Kidney tubule cell (primary cell): Measurements from ENCODE around the gene STXBP3.
"Not testable (repeated sequence)": the region's sequence is repeated elsewhere in the genome, so short reads cannot be mapped to it uniquely, and the experiment has no call there.

ENCODE experiments used
- DNase-seq: peaks from one replicate; pipeline ENCODE4 v3.0.0-alpha.2; 2018; ENCODE audit warnings: low spot score

The STXBP3 gene, protein sequence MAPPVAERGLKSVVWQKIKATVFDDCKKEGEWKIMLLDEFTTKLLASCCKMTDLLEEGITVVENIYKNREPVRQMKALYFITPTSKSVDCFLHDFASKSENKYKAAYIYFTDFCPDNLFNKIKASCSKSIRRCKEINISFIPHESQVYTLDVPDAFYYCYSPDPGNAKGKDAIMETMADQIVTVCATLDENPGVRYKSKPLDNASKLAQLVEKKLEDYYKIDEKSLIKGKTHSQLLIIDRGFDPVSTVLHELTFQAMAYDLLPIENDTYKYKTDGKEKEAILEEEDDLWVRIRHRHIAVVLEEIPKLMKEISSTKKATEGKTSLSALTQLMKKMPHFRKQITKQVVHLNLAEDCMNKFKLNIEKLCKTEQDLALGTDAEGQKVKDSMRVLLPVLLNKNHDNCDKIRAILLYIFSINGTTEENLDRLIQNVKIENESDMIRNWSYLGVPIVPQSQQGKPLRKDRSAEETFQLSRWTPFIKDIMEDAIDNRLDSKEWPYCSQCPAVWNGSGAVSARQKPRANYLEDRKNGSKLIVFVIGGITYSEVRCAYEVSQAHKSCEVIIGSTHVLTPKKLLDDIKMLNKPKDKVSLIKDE

DNA sequence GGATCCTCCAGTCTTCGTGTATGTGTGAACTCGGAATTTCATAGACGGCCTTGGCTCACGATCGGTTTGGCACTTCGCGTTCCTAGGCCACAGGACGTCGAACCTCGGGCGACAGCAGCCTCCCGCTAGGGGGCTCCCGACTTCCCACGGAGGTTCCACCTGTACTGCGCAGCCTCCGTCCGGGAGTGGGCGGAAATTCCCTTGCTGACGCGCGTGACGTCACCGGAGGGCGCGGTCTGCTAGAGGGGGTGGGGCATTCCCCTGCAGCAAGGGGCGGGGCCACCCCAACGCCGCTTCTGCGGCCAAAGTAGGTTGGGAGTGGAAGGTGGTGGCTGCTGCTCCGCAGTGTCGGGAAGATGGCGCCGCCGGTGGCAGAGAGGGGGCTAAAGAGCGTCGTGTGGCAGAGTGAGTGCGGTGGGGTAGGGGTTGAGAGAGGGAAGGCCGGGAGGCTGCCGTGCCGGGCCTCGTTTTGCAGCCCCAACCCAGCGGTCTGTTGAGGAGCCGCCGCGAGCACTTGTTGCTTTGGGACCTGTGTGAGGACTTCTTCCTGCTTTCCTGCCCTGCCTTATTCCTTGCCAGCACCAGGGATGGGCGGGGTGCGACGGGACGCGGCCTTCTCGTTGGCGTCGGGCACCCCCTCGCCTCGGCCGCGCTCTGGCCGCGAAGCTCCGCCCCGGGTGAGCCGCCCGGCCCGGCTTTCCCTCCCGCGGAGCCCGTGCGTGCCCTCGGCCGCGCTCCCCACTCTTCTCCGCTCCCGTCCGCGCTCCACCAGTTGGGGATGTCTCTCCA is at the start of gene STXBP3:
Gene STXBP3 (plus strand): TSS at position 293 of the 789 bp plus-strand sequence. CDS start 64 bp downstream, at position 357.
- peak; percentile 98 for DNase-seq

DNA sequence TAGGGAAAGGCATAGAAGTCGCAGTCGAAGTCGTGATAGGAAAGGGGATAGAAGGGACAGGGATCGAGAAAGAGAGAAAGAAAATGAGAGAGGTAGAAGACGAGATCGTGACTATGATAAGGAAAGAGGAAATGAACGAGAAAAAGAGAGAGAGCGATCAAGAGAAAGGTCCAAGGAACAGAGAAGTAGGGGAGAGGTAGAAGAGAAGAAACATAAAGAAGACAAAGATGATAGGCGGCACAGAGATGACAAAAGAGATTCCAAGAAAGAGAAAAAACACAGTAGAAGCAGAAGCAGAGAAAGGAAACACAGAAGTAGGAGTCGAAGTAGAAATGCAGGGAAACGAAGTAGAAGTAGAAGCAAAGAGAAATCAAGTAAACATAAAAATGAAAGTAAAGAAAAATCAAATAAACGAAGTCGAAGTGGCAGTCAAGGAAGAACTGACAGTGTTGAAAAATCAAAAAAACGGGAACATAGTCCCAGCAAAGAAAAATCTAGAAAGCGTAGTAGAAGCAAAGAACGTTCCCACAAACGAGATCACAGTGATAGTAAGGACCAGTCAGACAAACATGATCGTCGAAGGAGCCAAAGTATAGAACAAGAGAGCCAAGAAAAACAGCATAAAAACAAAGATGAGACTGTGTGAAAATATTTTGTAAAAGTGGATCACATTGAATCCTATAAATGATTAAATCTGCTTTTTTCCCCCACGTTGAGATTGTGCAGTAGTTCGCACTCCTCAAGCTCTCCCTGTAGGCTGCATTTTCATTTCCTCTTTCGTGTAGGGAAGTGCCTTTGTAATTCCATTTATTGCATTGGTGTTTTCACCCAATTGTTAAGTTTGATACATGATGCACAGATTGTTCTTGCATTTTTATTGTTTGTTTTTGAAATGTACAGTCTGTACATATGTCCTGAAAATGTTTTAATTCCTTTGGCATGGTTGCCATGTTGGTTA is 46.8 kb upstream of the STXBP3 start:
- no peak for DNase-seq

DNA sequence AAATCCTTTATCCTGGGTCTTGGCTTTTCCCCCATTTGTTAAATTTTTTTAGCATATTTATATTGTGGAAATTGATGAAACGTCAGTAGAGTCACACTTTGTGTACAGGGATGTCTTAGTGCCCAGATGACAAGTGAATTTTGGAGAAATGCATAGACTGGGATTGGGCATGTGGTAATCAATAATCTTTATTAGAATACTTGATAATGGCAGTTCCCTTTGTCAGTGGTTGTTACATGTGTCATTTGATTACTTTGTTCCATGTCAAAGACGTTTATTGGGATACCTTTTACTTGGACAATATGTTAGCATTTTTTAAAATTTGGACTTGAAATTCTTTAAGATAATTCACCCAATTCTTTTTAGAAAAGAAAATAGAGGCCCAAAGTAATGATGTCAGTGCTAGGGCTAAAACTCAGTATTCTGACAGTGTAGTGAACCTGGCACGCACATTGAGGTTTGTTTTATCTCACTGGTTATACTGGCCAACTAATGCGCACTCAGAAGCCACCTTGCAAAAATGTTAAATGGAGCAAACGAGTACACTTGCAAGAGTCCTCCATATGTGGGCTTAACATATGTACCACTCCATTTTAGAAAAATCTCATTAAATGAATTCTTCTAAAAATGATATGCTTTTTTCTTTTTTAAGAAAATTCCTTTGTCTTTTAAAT is 45.2 kb upstream of the STXBP3 start:
- no peak for DNase-seq

DNA sequence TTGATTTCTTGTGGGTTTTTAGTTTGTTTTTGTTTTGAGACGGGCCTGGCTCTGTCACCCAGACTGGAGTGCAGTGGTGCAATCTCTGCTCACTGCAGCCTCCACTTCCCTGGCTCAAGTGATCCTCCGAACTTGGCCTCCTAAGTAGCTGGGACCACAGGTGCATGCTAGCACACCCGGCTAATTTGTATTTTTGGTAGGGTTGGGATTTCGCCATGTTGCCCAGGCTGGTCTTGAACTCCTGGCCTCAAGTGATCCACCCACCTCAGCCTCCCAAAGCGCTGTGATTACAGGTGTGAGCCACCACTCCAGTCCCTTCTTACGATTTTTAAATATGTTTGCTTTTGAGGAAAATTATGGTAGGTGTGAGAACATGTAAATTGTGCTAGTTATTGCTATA is 44.4 kb upstream of the STXBP3 start:
- DNase-seq, result not testable (repeated sequence)

DNA sequence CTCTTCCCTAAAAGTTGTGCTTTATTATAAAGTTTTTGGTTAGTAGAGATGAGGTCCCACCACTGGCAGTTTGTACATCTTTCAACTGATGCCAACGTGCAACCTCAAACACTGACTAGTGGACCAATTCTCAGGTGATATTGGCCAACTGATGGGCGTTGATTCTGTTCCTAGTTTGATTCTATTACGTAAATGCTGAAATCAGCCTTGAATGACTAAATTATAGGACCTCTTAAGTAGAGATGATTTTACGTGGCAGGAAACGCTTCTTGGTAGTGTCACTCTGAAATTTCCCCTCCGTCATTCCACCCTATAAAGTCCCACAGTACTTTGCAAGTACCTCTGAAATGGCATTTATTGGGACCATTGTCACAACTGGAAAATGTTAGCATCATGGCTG is 42.5 kb upstream of the STXBP3 start:
- DNase-seq, result no peak

DNA sequence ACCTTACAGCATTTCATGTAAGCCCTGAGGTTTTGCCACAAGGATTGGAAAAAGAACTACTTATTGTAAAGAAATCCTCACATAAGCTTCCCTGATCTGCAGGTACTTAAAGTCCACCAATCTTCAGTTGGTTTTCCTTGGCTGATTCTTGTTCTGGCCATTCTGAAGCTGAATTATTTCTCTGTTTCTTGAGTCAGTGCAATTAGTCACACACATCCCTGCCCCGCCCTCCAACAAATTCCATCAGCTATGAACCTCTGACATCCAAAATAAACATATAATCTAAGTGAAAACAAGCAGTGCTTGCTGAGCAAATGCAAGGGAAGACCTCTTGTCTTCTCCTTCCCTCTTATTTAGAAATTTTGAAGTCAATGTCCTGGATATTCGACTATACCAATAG is 42.0 kb upstream of the STXBP3 start:
- peak; percentile 68 for DNase-seq

DNA sequence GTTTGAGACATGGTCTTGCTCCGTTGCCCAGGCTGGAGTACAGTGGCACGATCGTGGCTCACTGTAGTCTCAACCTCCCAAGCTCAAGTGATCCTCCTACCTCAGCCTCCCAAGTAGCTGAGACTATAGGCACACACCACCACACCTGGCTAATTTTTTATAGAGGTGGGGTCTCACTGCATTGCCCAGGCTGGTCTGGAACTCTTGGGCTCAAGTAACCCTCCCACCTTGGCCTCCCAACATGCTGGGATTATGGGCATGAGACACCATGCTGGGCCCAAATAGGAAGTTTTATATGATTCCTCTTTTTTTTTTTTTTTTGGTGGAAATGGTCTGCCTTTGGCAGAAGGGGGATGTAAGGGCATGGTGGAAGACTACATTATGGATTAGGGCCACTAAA is 39.8 kb upstream of the STXBP3 start:
- no peak for DNase-seq

DNA sequence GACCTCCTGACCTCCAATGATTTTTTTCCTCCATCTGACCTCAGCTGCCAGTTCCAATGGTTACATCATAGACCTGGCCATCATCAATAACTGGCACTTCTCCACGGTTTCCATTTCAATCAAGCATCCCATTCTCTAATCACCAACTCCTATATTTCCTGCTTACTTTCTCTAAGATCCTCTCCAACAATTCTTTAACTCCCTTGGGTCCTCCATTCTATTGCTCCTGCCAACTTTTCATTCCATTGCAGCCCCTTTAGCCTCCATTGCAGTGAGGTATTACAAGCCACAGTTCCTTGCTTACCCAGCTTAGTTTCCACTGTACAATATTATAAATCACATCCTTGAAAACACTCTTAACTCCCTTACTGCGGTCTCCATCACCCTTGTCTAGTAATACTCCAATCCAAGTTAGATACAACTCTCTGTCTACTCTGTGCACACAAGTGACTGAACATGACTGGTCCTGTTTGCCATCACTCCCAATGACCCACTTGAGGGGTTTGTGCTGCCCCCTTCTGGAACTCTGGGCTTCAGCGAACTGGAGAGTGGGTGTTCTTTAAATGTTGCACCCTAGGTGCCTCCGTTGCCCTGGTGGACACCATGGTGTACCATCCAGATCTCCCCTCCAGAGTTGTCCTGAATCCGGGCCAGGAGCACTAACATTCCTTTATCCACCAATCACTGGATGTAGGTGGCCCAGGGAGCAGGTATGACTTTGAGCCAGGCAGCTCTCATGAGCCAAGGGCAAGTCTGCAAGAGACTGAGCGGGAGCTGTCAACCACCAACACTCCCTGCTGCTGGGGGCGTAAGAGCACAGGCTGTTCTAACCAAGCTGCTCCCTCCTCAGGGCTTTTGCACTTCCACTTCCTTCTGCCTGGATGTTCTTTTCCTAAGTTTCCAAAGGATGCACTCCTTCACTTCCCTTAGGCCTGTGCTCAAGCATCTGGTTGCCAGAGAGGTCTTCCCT is 37.5 kb upstream of the STXBP3 start:
- no peak for DNase-seq

DNA sequence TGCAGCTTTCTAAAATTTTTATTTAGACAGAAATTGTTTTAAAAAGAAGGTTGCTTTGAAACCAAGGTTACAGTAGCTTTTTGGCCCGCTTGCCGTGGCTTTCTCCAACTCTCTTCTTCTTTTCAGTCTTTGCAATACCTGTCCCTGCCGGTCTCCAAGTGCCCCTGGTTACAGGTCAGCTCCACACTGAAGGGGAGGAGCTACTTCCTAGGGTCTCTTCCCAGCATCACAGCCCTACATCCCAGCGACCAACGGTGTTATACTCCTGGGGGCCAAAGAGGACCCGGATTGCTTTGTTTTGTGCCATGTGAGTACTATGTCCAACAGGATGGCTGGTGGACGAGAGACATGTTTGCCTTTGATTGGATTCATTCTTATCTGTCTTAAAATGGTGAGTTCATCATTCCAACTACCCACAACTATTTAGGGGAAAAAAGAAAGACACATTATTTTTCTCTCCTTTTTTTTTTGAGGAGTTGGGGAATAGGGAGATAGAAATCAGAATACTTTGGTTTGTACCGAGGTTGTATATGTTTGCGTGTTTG is 33.8 kb upstream of the STXBP3 start, which contains the start of gene FNDC7:
Gene FNDC7 (plus strand): TSS at position 303 of the 545 bp plus-strand sequence. CDS start 26 bp downstream, at position 329.
- no peak for DNase-seq

DNA sequence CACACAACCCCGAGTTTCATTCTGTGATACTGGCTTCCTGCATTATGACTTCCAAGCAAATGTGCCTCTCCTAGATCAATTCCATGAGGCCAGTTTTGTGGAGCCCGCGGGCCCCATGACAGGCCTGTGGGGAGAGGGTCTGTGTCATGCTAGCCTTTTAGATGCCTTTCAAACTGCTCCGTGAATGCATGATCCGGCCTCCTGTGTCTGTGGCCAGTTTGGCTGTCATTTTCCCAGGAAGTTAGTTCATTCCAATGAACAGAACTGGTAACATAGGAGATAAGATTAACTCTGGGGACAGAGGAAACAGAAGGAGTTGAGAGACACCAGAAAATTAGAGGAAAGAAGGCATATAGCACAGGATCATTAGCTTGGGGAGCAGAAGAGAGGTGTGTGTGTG is 30.5 kb upstream of the STXBP3 start:
- DNase-seq, result no peak

DNA sequence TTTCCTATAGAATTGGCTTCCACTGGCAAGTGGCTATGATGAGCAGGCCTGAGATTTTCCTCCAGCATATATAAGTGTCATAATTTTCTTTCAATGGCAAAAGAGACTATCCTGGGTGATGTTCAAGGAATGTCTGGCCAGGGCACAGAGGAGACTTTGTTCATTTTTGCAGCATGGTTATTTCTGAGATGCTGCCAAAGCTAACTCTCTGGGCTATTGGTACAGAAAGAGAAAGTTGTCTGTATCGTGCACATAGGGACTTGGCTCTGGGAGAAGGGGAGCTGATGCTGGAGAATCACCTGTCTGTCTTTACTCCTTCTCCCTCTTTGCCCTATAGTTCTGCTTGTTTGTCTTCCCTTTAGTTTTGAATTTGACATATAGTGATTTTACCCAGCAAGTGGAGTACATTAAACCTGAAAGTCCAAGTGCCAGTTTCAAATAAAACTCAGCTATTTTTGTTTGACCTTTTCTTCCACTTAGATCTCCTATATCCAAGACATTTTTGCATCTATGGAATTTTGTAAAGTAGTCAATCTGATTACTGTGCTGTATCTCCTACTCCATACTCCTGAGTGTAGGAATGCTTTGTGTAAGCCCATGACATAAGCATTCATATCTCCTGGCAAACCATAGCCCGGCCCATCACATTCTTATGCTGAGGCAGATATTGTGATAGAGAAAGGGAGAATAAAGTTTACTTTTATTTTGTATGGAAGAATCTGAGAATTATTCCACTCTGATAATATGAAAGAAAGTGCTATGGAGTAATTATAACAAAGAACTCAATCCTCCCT is 29.8 kb upstream of the STXBP3 start:
- DNase-seq, result no peak

DNA sequence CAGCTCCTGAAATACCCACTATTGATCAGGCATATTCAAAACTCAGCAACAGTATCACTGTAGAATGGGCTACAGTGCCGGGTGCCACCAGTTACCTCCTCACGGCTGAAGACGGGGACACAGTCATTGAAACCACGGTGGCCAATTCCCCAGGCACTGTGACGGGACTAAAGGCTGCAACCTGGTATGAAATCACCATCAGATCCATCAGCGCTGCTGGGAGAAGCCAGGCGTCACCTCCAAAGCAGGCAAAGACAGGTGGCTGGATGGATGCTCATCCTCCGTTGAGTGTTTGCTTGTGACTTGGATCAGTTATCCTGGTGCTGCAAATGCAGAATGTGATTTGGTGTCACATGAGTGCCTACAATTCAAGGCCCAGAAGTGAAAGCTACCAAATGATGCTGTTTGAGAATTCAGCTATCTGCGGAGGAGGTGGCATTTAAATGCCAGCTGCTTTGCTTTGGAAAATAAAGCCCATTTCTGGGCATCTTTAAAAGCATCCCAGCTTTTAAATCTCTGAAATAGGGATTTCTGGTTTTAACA is 28.6 kb upstream of the STXBP3 start:
- no peak for DNase-seq

DNA sequence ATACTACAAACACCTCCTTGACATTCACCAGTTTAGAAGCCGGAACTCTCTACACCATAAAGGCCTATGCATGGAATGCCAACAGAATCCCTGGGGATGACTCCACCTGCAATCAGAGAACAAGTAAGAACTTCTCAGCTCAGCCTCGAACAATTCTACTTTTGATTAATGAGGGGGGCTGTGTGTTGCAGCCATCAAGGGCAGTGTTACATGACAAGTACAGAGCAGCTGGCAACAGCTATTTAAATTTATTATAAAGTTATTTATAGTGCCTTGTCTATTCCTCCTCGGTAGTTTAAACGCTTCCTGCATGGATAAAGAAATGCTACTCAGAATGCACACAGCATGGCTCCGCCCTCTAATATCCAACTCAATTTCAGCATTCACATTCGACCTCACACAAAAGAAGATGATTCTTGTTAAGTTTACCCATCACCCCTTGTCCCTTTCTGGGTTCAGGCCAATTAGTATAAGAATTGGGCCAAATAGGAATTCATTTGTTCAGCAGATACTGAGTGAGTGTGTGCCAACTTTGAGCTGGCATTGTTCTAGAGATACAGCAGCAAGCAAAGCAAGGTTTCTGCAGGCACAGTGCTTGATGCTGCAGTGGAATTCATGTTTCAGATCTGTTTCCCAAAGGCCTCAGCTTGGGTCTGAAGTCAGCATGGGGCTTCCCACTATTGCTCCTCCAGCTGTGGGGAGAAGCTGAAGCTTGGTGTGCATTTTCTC is 27.4 kb upstream of the STXBP3 start:
- DNase-seq, result no peak

DNA sequence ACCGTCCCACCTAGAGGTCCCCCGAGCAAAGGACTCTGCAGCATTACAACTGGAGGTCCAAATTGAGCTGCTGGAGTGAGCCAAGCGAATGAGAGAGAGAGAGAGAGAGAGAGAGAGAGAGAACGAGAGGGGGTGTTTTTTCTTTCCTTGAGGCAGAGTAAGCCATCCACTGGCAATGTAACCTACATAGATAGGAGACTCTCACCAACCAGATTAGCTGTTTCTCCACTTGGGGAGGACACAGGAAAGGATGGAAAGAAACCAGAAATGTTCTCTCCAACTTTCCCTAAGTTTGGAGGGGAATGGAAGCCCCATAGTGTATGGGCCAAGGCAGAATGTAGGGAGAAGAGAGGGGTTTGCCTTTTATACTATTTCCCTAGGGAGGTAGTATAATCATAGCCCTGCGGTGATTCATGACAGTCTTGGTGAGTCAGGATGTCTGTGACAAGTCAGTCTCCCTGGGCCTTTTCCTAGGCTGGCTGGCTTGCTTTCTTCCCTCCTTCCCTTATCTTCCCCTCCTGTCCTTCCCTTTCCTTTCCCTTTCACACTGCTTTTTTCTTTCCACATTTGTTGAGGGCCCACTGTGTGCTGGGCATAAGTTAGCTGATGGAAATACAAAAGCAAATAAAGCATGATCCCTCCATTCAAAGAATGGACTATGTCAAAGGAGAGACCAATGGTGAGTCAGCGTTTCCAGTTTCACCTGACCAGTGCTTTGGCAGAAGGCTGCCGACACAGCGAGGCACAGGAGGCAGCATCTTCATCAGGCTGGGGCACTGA is 26.6 kb upstream of the STXBP3 start:
- peak; percentile 86 for DNase-seq

DNA sequence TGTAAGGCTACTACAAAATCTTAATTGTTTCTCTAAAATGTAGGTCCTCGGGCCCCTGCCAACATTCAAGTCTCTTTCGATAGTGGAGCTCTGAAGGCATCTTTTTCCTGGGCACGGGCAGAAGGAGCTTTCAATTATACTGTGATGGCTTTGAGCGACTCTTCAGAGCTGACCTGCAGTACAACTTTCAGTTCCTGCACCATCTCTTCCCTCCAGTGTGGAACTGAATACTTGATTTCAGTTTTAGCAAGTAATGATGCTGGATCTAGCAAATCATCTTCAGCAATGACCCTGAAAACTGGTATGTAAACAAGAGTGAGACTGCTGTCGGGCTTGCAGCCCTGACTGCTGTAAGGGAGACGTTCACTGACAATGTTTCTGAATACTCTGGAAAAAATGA is 24.2 kb upstream of the STXBP3 start:
- DNase-seq, result no peak

DNA sequence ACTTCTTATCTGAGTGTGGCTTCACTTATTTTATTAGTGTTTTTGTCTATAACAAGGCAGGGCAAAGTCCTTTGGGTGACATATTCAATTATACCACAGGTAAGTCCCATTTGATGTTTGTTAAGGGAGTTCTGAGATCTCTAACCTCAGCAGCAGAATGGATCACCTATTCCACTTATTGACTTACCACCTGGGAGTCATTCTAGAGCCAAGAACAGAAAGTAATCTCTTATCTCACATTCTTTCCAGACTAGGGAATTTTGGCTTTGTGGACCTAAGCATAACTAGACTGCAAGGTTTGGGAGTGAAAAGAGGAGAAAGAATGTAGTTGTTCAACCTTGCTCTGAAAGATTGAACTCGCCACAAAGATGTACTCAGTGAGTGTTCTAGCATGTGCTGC is 20.6 kb upstream of the STXBP3 start:
- no peak for DNase-seq
